Liver (tissue), 3 donors: ENCODE measurements around the gene P3H2.

ENCODE experiments used
- CTCF ChIP-seq: fragments of 150-350 bp; IDR thresholded peaks from 2 replicates; pipeline ENCODE4 v1.5.1; 2017; ENCODE audit warnings: improper control_type of control experiment, low read depth, low read length; ENCODE audit not compliant: missing input control
- JUND ChIP-seq, 2 donors: IDR thresholded peaks; 2 replicates each; pipeline ENCODE4 v1.6.1; 2016; ENCODE audit warnings: antibody characterized with exemption in 2 of 2
- MAX ChIP-seq: IDR thresholded peaks from 2 replicates; pipeline ENCODE4 v1.6.1; 2016; ENCODE audit warnings: antibody characterized with exemption
- SP1 ChIP-seq: IDR thresholded peaks from 2 replicates; pipeline ENCODE4 v1.6.1; 2018; ENCODE audit warnings: antibody characterized with exemption, mild to moderate bottlenecking
- TAF1 ChIP-seq: conservative IDR thresholded peaks from 2 replicates; pipeline ENCODE4 v1.6.1; 2016; ENCODE audit warnings: antibody characterized with exemption, mild to moderate bottlenecking
- ZBTB33 ChIP-seq: IDR thresholded peaks from 2 replicates; pipeline ENCODE4 v1.6.1; 2016; ENCODE audit warnings: antibody characterized with exemption
- donor health status: healthy.
- donor health status: healthy.

GRCh38 chr3:189974359-189974758 lies 146.3 kb downstream of the P3H2 start:
- no peak for TF ChIP-seq CTCF
- no peak for TF ChIP-seq MAX
- TF ChIP-seq SP1: no peak
- no peak for TF ChIP-seq TAF1
- TF ChIP-seq JUND (IDR thresholded peaks at IDR 0.05): no peak
- no peak for TF ChIP-seq ZBTB33
